GM13976 (cell line): ENCODE results near the gene PPP1CA.

ENCODE experiments used
- DNase-seq: peaks from one replicate; pipeline ENCODE4 v3.0.0; 2012; ENCODE audit warnings: low spot score
- in situ Hi-C: fragments of 300-500 bp; cut with MboI; formaldehyde crosslinking; loops from one replicate; pipeline ENCODE4 v1.12.0; 2022; ENCODE audit warnings: low sequenced_read_pairs, mixed read lengths, inconsistent platforms; ENCODE audit not compliant: unreplicated experiment
- TF ChIP-seq, protein P1 (sequence below): IDR thresholded peaks from 2 replicates; pipeline ENCODE4 v1.5.1; 2012; ENCODE audit warnings: borderline replicate concordance, mild to moderate bottlenecking; ENCODE audit not compliant: insufficient read depth; ENCODE audit errors: extremely low read depth, missing control alignments, control extremely low read depth

PPP1CA gene

DNA sequence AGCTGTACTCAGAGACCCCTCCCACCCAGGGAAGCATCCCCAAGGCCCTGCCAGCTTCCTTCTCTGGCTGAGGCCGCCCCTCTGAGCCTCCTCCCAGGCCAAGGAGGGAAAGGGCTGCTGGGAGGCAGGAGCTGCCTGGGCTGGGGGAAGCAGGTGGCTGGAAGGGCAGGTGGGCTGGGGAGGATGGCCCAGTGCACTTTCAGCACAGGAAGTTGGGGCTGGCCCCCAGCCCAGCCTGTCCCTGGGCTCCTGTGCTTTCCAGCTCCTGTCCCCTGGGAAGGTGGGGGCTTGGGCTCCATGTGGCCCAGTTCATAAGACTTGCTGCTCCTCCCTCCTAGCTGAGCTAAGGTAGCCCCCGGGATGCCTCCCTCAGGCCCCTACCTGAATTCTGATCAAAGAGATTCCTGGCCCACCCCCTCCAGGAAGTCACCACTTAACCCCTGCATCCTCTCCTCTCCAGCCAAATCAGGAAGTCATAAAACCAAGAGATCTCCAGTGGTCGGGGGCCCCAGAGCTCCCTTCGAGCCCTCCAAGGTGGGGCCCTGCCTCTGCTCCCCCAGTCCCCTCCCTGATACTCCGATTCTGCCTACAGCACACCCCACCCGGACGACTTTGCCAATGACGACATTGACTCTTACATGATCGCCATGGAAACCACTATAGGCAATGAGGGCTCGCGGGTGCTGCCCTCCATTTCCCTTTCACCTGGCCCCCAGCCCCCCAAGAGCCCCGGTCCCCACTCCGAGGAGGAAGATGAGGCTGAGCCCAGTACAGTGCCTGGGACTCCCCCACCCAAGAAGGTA, 4.9 kb downstream of the PPP1CA start:
- TF ChIP-seq, protein P1, sequence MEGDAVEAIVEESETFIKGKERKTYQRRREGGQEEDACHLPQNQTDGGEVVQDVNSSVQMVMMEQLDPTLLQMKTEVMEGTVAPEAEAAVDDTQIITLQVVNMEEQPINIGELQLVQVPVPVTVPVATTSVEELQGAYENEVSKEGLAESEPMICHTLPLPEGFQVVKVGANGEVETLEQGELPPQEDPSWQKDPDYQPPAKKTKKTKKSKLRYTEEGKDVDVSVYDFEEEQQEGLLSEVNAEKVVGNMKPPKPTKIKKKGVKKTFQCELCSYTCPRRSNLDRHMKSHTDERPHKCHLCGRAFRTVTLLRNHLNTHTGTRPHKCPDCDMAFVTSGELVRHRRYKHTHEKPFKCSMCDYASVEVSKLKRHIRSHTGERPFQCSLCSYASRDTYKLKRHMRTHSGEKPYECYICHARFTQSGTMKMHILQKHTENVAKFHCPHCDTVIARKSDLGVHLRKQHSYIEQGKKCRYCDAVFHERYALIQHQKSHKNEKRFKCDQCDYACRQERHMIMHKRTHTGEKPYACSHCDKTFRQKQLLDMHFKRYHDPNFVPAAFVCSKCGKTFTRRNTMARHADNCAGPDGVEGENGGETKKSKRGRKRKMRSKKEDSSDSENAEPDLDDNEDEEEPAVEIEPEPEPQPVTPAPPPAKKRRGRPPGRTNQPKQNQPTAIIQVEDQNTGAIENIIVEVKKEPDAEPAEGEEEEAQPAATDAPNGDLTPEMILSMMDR, result no peak
- no peak for DNase-seq
- in situ Hi-C loops, result no loop called here

DNA sequence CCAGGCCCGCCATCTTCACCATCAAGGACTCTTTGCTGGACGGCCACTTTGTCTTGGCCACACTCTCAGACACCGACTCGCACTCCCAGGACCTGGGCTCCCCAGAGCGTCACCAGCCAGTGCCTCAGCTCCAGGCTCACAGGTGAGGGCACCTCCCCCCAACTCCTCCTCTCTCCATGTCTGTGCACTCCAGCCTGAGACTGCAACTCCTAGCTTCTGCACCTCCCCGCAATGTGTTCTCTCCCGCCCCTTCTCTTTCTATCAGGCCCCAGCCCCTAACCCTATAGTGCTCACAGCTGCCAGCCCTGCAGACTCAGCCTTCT, 5.4 kb downstream of the PPP1CA start:
- TF ChIP-seq, protein P1, result no peak
- DNase-seq, result no peak
- in situ Hi-C loops, result no loop called here

DNA sequence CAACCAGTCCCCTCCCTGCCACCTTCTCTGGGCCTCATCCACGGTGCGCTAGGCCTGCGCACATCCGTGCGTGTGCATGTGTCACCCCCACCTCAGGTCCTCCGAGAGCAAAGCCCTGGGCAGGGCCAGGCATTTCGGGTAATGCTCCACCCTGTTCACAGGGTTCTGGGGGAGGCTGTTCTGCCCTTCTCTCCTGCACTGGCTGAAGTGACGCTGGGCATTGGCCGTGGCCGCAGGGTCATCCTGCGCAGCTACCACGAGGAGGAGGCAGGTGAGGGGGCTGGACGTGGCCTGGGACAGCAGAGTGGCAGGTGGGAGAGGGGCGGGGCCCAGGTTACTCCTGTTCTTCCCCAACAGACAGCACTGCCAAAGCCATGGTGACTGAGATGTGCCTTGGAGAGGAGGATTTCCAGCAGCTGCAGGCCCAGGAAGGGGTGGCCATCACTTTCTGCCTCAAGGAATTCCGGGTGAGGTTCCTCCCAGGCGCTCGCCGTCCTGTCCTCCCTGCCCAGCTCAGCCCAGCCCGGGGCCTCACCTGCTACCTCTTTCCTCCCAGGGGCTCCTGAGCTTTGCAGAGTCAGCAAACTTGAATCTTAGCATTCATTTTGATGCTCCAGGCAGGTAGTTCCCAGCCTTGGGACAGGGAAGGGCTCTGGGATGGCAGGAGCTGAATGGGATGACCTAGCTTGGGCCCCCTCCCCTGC, 6.0 kb downstream of the PPP1CA start:
- in situ Hi-C loops, result no loop called here
- TF ChIP-seq, protein P1, result no peak
- no peak for DNase-seq

DNA sequence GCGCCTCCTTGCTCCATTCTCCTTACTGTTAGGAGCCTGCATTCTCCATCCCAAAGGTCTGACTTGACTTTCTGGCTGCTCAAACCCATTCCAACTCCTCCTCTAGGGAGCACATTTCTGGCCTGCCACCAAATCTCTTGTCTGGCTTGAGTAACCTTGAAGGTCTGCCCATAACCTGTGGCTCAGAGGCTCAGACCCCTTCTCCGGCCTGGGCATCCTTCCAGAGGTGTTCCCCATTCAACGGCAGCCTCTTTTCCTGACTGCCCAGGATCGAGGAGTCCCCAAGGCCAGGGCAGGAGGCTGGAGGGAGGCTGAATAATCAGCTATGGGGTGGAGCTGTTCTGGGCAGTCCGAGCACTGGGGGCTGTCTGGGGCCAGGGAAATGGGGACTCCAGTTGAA, 7.7 kb downstream of the PPP1CA start:
- in situ Hi-C loops, result no loop called here
- no peak for DNase-seq
- TF ChIP-seq, protein P1, result no peak

DNA sequence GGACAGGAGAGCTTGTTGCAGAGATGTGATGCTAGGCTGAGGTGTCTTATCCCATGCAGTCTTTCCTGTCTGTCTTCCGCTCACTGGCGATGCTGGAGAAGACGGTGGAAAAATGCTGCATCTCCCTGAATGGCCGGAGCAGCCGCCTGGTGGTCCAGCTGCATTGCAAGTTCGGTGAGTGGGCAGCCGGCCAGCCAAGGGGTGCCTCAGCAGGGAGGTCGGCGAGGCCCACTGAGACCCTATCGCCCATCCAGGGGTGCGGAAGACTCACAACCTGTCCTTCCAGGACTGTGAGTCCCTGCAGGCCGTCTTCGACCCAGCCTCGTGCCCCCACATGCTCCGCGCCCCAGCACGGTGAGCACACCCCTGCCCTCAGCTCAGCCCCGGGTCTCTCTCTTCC, 8.2 kb downstream of the PPP1CA start:
- in situ Hi-C loops, result no loop called here
- no peak for DNase-seq
- TF ChIP-seq, protein P1, result no peak

DNA sequence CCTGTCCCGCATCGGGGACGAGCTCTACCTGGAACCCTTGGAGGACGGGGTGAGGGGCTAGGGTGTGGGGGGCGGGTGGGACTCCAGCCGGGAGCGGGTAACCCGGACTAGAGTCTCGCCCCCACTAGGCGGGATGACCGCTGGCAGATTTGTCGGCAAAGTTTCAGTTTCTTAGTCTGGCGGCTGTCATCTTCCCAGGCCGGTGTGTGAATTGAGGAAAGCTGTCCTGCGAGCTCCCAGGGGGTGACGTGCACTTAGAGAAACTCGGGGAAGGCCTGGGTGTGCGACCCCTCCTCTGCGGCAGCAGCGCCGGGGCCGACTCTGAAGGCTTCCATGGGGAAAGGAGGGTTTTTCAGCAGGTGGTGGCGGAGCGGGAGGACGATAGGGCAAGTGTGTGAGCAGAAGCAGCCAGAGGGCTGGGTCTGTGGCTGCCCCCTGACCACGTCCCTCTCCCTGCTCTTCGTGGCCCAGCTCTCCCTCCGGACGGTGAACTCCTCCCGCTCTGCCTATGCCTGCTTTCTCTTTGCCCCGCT, 9.4 kb downstream of the PPP1CA start:
- TF ChIP-seq, protein P1, result no peak
- no peak for DNase-seq
- in situ Hi-C loops, result no loop called here
